Measurements from ENCODE around the gene KRT71.

DNA sequence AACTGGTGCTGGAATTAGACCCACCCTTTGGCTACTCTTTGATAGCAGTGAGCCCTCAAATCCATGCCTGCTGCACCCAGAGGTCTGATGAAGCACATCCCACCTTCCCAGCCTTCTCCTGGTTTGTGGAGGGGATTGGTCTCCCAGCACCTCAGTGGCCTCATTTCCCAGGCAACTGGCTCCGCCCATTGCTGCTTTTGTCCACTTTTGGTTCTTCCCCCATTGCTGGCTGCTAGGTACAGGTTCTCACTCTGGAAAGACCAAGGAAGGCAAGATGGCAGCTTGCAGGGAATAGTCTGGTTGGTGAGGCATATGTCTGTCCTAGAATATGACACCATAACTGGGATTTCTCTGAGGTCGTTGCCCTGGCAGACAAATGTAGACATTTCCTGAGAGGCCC lies 22.6 kb downstream of the KRT71 start:
- TF ChIP-seq POLR2A (IDR thresholded peaks at IDR 0.05), result no peak
- TF ChIP-seq, protein P1, sequence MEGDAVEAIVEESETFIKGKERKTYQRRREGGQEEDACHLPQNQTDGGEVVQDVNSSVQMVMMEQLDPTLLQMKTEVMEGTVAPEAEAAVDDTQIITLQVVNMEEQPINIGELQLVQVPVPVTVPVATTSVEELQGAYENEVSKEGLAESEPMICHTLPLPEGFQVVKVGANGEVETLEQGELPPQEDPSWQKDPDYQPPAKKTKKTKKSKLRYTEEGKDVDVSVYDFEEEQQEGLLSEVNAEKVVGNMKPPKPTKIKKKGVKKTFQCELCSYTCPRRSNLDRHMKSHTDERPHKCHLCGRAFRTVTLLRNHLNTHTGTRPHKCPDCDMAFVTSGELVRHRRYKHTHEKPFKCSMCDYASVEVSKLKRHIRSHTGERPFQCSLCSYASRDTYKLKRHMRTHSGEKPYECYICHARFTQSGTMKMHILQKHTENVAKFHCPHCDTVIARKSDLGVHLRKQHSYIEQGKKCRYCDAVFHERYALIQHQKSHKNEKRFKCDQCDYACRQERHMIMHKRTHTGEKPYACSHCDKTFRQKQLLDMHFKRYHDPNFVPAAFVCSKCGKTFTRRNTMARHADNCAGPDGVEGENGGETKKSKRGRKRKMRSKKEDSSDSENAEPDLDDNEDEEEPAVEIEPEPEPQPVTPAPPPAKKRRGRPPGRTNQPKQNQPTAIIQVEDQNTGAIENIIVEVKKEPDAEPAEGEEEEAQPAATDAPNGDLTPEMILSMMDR (IDR thresholded peaks at IDR 0.05 in 4 of 5, conservative IDR thresholded peaks at IDR 0.05 in 1 of 5), result no peak
